HG02763 (cell line): ENCODE results near the gene DNASE1.

Experiments used
- ATAC-seq: cut with Tn5 transposase; IDR thresholded peaks from one replicate; pipeline ENCODE4 v1.9.1; 2021; ENCODE audit warnings: mild to moderate bottlenecking, moderate library complexity; ENCODE audit not compliant: unreplicated experiment

The DNASE1 gene

GRCh38 chr16:3694051-3694450, 39.6 kb downstream of the DNASE1 start:
- no peak for ATAC-seq

- no peak for ATAC-seq
Measured at GRCh38 chr16:3695610-3696369, 41.3 kb downstream of the DNASE1 start.

- ATAC-seq, result no peak
Measured at GRCh38 chr16:3696425-3697218, 42.1 kb downstream of the DNASE1 start.

- ATAC-seq, result no peak
Measured at GRCh38 chr16:3698941-3699340, 44.5 kb downstream of the DNASE1 start.

- no peak for ATAC-seq
Measured at GRCh38 chr16:3701531-3701930, 47.0 kb downstream of the DNASE1 start.

- ATAC-seq, result no peak
Measured at GRCh38 chr16:3702082-3702481, 47.6 kb downstream of the DNASE1 start.

- no peak for ATAC-seq
Measured at GRCh38 chr16:3706253-3707012, 51.9 kb downstream of the DNASE1 start.
